Progenitor cell of endocrine pancreas (in vitro differentiated cells): ENCODE results near the gene MRPS2. TPM values are rescaled to one million over a fixed set of nuclear protein-coding genes. Genes with fewer than 3 reads are reported as not detected.

Experiments
- DNase-seq: peaks from one replicate; pipeline ENCODE4 v3.0.0; 2021; ENCODE audit warnings: low spot score; ENCODE audit not compliant: unreplicated experiment
- H3K27ac Mint-ChIP-seq: 2 replicates; pipeline ENCODE4 v1.8.0; 2021; ENCODE audit warnings: mild to moderate bottlenecking, moderate library complexity, mixed read lengths
- H3K27me3 Mint-ChIP-seq: 2 replicates; pipeline ENCODE4 v1.8.0; 2021; ENCODE audit warnings: mixed read lengths
- H3K36me3 Mint-ChIP-seq: 2 replicates; pipeline ENCODE4 v1.8.0; 2022; ENCODE audit warnings: mixed read lengths; ENCODE audit not compliant: insufficient read depth
- H3K4me1 Mint-ChIP-seq: 2 replicates; pipeline ENCODE4 v1.8.0; 2021; ENCODE audit warnings: low read depth, mixed read lengths
- H3K4me3 Mint-ChIP-seq: 2 replicates; pipeline ENCODE4 v1.8.0; 2021; ENCODE audit warnings: low read depth, mild to moderate bottlenecking, moderate library complexity, mixed read lengths
- H3K9me3 Mint-ChIP-seq: 2 replicates; pipeline ENCODE4 v1.8.0; 2021; ENCODE audit warnings: low read depth, mixed read lengths
- CTCF ChIP-seq: fragments of 200-600 bp; sonication (generic); IDR thresholded peaks from one replicate; pipeline ENCODE4 v1.5.0; 2021; ENCODE audit warnings: antibody characterized with exemption, mild to moderate bottlenecking; ENCODE audit not compliant: unreplicated experiment
- total RNA-seq: library from RNA; stranded (reverse); gene quantifications from 2 replicates; pipeline ENCODE4 v1.2.1, GENCODE V29; 2021

The MRPS2 gene
- total RNA-seq, 1 donor from 2014 or later = 40.0 TPM

- Mint-ChIP-seq H3K27ac (no peak overlapping the region), H3K9me3 (peaks cover 5% of the 10 kb centered on the region), H3K36me3 (no peaks in the 10 kb centered on the region), H3K27me3 (peaks cover 12% of the 10 kb centered on the region), H3K4me1 (no peaks in the 10 kb centered on the region), H3K4me3 (no peak overlapping the region)
- DNase-seq = no peak
- TF ChIP-seq CTCF = no peak
Measured at GRCh38 chr9:135515083-135515951, 14.8 kb downstream of the MRPS2 start.

GRCh38 chr9:135516132-135516860 is 15.8 kb downstream of the MRPS2 start:
- no peak overlapping the region for H3K4me3 Mint-ChIP-seq
- H3K27ac Mint-ChIP-seq = no peak overlapping the region
- no peak for TF ChIP-seq CTCF
- no peaks in the 10 kb centered on the region for H3K36me3 Mint-ChIP-seq
- no peaks in the 10 kb centered on the region for H3K4me1 Mint-ChIP-seq
- H3K27me3 Mint-ChIP-seq = peaks cover 15% of the 10 kb centered on the region
- H3K9me3 Mint-ChIP-seq = peaks cover 5% of the 10 kb centered on the region
- DNase-seq = no peak

GRCh38 chr9:135517407-135517822 is 16.9 kb downstream of the MRPS2 start:
- peaks cover 5% of the 10 kb centered on the region for H3K9me3 Mint-ChIP-seq
- H3K27ac Mint-ChIP-seq = no peak overlapping the region
- H3K27me3 Mint-ChIP-seq = peaks cover 14% of the 10 kb centered on the region
- no peaks in the 10 kb centered on the region for H3K4me1 Mint-ChIP-seq
- H3K4me3 Mint-ChIP-seq = no peak overlapping the region
- TF ChIP-seq CTCF = no peak
- H3K36me3 Mint-ChIP-seq = no peaks in the 10 kb centered on the region
- no peak for DNase-seq

- no peak for TF ChIP-seq CTCF
- DNase-seq = no peak
- Mint-ChIP-seq H3K9me3 (peaks cover 5% of the 10 kb centered on the region), H3K4me1 (no peaks in the 10 kb centered on the region), H3K4me3 (no peak overlapping the region), H3K36me3 (no peaks in the 10 kb centered on the region), H3K27me3 (peaks cover 10% of the 10 kb centered on the region), H3K27ac (no peak overlapping the region)
Measured at GRCh38 chr9:135519179-135519971, 18.9 kb downstream of the MRPS2 start.
